Endothelial cell of umbilical vein (primary cell): ENCODE data around the gene GPR108.

Experiments used
- EZH2 ChIP-seq: IDR thresholded peaks from 2 replicates; pipeline ENCODE4 v1.6.1; 2012; ENCODE audit warnings: borderline replicate concordance, low read depth, mild to moderate bottlenecking, moderate library complexity, low read length, inconsistent platforms; ENCODE audit not compliant: severe bottlenecking
- JUN ChIP-seq: IDR thresholded peaks from 2 replicates; pipeline ENCODE4 v1.6.1; 2011; ENCODE audit warnings: borderline replicate concordance, low read depth; ENCODE audit not compliant: insufficient read length, insufficient read depth
- MYC ChIP-seq: IDR thresholded peaks from one replicate; pipeline ENCODE4 v1.6.1; 2011; ENCODE audit warnings: mild to moderate bottlenecking, low read depth, low read length
- POLR2A ChIP-seq: IDR thresholded peaks from 2 replicates; pipeline ENCODE4 v1.6.1; 2012; ENCODE audit warnings: low read depth, mild to moderate bottlenecking, control low read depth, low read length
- POLR2AphosphoS5 ChIP-seq: IDR thresholded peaks from 2 replicates; pipeline ENCODE4 v1.6.1; 2012; ENCODE audit warnings: low read depth, mild to moderate bottlenecking, control low read depth, low read length, moderate library complexity; ENCODE audit not compliant: insufficient read depth
- TF ChIP-seq, protein P1 (sequence below), 2 donors: IDR thresholded peaks; 1 replicate in 1 of 2; 2 replicates in 1 of 2; pipeline ENCODE4 v1.5.1; 2011; ENCODE audit warnings: low read length in 2 of 2, mild to moderate bottlenecking in 2 of 2, moderate library complexity in 2 of 2, control low read depth in 1 of 2, inconsistent platforms in 1 of 2, low read depth in 1 of 2; ENCODE audit not compliant: insufficient read depth in 1 of 2; ENCODE audit errors: extremely low read depth in 1 of 2
- TF ChIP-seq, protein P2 (sequence below): IDR thresholded peaks from 2 replicates; pipeline ENCODE4 v1.6.1; 2011; ENCODE audit not compliant: insufficient read depth, insufficient read length

DNA sequence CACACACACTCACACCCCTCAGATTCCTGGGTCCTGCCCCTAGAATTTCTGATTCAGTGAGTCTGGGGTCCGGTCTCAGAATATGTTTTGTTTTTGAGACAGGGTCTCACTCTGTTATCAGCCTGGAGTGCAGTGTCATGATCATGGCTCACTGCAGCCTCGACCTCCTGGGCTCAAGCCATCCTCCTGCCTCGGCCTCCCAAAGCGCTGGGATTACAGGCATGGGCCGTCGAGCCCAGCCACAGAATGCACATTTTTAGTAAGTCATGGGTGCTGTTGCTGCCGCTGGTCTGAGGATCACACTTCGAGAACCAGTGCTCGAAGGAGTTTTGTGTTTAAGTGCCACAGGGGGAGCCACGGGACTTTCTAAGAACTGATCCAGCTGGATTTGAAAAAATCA lies 45.4 kb downstream of the GPR108 start:
- TF ChIP-seq POLR2A (no peak), EZH2 (no peak), MYC (no peak), JUN (no peak), POLR2AphosphoS5 (no peak)
- TF ChIP-seq, protein P1, sequence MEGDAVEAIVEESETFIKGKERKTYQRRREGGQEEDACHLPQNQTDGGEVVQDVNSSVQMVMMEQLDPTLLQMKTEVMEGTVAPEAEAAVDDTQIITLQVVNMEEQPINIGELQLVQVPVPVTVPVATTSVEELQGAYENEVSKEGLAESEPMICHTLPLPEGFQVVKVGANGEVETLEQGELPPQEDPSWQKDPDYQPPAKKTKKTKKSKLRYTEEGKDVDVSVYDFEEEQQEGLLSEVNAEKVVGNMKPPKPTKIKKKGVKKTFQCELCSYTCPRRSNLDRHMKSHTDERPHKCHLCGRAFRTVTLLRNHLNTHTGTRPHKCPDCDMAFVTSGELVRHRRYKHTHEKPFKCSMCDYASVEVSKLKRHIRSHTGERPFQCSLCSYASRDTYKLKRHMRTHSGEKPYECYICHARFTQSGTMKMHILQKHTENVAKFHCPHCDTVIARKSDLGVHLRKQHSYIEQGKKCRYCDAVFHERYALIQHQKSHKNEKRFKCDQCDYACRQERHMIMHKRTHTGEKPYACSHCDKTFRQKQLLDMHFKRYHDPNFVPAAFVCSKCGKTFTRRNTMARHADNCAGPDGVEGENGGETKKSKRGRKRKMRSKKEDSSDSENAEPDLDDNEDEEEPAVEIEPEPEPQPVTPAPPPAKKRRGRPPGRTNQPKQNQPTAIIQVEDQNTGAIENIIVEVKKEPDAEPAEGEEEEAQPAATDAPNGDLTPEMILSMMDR (IDR thresholded peaks at IDR 0.05; ENCODE audit: extremely low read depth in 1 of 2, insufficient read depth in 1 of 2, low read depth in 1 of 2, low read length in 2 of 2): no peak
- TF ChIP-seq, protein P2, sequence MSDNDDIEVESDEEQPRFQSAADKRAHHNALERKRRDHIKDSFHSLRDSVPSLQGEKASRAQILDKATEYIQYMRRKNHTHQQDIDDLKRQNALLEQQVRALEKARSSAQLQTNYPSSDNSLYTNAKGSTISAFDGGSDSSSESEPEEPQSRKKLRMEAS: no peak
